HG03039 (cell line): ENCODE results near the gene FCHSD2.
"Not testable (repeated sequence)": the region's sequence is repeated elsewhere in the genome, so short reads cannot be mapped to it uniquely, and the experiment has no call there.

Source experiments
- ATAC-seq: cut with Tn5 transposase; IDR thresholded peaks from one replicate; pipeline ENCODE4 v1.9.1; 2021; ENCODE audit warnings: mild to moderate bottlenecking, moderate library complexity; ENCODE audit not compliant: unreplicated experiment

Gene FCHSD2

GRCh38 chr11:73126804-73127480, 15.2 kb downstream of the FCHSD2 start:
- ATAC-seq = no peak

DNA sequence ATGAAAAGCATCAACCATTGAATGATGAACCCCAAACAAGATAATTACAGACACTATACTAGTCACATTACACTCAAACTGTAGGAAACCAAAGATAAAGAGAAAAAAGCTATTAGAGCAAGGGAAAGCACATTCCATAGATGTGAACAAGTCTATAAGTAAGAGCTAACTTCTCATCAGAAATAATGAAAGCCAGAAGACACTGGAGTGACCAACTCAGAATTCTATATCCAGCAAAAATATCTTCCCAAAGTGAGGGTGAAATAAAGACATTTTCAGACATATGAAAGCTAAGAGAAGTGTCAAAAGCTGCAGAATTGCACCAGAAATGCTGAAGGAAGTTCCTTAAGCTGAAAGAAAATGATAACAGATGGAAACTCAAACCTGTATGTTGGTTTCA, 17.3 kb downstream of the FCHSD2 start:
- ATAC-seq = no peak

- not testable (repeated sequence) for ATAC-seq
Measured at GRCh38 chr11:73123892-73124291, 18.2 kb downstream of the FCHSD2 start.

DNA sequence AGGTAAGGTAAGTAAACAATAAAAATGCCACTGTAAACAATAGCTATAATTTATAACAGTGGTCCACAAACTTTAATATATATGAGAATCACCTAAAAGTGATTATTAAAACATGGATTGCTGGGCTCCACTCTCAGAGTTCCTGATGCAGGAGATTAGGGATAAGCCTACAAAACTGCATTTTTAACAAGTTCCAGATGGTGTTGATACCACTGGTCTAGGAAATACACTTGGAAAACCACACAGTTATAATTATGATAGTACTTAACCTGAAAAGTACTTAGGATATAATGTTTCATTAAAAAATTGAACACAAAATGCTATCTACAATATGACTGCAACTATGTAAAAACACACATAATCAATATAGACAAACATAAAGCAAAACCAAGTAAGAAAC, 20.4 kb downstream of the FCHSD2 start:
- no peak for ATAC-seq

GRCh38 chr11:73117071-73117470, 25.0 kb downstream of the FCHSD2 start:
- ATAC-seq = no peak

DNA sequence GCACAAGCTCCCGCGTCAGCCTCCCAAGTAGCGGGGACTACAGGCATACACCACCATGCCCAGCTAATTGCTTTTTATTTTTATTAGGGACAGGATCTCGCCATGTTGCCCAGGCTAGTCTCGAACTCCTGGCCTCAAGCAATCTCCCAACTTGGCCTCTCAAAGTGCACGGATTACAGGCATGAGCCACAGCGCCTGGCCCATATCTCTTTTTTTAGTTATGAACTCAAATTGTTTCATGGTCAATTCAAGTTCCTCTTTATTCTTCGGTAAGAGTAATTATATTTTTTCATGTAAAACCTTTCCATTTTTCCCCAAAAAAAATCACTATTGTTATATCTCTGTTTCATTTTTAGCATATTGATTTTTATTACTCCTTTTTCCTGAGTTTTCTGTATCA, 25.5 kb downstream of the FCHSD2 start:
- no peak for ATAC-seq

DNA sequence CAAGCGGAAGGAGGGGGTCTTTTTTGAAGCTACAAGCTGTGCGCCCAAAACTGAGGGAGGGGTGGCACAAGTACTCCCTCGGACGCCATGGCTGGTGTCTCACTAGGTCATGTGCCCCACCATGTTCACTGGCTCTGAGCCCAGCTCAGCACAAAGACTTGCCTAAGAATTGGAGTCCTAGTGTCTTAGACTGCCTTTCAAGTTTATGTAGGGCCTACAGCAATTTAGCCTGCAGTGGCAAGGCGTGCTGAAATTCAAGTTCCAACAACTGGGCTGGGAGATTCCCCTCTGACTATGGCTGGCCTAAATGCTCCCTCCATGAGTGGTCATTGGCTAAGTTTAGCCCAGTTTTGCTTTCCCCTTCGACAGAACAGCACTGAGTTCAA, 27.3 kb downstream of the FCHSD2 start:
- ATAC-seq = no peak

DNA sequence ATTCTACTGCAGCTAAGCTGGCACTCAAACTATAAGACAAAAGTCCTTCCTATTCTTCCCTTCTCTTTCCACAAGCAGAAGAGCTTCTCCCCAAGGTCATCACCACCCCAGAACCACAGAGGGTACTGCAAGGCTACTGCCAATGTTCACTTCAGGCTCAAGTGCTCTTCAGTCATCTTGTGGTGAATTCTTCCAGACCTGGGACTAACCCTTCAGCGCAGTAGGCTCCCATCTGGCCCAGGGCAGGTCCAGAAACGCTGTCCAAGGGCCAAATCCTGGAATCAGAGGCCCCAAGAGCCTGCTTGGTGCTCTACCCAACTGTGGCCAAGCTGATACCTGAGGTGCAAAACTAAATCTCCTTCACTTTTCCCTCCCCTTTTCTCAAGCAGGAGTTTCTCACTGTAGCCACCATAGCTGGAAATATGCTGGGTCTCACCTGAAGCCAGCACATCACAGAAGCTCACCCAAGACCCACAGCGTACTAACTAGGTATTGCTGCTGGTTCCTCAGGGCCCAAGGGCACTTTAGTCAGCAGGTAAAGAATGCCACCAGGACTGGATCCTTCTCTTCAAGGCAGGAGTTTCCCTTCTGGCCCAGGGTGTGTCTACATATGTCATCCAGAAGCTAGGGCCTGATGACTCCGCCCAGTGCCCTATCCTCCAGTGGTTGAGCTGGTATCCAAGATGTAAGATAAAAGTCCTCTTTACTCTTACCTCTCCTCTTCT, 27.8 kb downstream of the FCHSD2 start:
- no peak for ATAC-seq

DNA sequence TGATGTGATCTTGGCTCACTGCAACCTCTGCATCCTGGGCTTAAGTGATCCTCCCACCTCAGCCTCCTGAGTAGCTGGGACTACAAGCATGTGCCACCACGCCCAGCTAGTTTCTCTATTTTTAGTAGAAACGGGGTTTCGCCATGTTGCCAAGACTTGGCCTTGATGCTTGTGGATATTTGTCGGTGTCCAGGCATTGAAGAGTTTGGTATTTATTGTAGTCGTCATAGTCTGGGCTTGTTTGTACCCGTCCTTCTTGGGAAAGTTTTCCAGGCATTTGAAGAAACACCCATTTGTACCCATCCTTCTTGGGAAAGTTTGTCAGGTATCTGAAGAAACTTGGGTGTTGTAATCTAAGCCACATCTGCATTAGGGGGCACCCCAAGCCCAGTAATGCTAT, 28.7 kb downstream of the FCHSD2 start:
- no peak for ATAC-seq

- ATAC-seq = no peak
Measured at GRCh38 chr11:73107597-73107996, 34.5 kb downstream of the FCHSD2 start.

GRCh38 chr11:73106347-73106746, 35.8 kb downstream of the FCHSD2 start:
- no peak for ATAC-seq

GRCh38 chr11:73100578-73100977, 41.5 kb downstream of the FCHSD2 start:
- ATAC-seq = no peak

- no peak for ATAC-seq
Measured at GRCh38 chr11:73099512-73100266, 42.4 kb downstream of the FCHSD2 start.

- no peak for ATAC-seq
Measured at GRCh38 chr11:73095613-73096012, 46.5 kb downstream of the FCHSD2 start.

DNA sequence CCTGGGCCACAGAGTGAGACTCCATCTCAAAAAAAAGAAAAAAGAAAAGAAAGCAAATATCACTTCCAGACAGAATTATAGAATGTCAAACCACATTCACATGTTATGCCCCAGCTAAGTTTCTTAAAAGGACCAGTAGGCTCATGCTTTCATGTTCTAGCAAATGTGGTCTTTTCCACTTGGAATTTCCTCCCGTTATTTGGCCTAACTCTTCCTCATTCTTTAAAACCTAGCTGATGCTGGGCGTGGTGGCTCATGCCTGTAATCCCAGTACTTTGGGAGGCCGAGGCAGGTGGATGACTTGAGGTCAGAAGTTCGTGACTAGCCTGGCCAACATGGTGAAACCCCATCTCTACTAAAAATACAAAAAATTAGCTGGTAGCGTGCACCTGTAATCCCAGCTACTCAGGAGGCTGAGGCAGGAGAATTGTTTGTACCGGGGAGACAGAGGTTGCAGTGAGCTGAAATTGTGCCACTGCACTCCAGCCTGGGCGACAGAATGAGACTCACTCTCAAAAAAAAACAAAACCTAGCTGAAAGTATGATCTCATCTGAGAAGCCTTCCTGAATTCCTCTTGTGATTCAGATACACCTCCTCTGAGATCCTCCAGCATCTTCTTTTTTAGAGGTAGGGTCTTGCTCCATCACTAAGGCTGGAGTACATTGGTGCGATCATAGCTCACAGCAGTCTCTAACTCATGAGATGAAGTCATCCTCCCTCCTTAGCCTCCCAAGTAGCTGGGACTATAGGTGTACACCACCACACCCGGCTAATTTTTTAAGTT, 50.4 kb downstream of the FCHSD2 start:
- ATAC-seq = no peak

DNA sequence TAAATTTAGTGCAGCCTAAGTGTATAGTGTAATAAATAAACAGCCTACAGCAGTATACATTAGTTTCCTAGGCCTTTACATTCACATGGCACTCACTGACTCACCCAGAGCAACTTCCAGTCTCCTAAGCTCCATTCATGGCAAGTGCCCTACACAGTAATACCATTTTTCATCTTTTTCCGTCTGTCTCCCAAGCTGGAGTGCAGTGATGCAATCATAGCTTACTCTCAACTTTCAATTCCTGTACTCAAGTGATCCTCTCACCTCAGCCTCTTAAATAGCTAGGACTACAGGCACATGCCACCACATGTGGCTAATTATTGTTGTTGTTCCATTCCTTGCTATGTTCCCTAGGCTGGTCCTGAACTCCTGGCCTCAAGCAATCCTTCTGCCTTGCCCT, 54.4 kb downstream of the FCHSD2 start:
- no peak for ATAC-seq

DNA sequence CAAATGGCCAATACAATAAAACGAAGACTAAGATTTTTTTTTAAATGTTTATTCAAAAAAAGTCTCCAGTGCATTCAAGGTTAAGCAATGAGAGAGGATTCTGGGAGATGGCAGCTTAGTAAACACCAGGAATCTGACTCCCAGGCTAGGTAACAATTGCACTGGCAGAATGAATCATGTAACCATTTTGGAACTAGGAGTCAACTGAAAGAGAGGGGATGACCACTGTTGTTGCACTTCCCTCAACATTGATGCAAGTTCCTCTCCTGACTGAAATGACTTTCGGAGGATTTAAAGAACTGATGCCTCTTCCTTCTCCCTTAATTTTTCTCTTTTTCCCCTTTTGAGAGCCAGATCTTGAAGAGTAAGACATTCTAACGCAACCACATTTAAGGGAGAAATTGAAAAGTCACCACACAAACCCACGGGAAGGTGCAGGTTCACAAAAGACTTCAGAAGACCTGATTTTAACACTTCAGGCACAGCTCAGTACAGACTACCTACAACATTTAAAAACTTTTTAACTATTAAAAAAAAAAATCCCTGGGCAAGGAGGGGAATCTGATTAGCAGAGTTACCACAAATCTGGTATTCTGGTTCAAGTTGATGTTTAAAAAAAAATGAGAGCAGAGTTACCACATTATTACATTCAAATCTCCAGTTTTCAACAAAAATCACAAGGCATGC, 56.8 kb downstream of the FCHSD2 start:
- ATAC-seq = no peak

DNA sequence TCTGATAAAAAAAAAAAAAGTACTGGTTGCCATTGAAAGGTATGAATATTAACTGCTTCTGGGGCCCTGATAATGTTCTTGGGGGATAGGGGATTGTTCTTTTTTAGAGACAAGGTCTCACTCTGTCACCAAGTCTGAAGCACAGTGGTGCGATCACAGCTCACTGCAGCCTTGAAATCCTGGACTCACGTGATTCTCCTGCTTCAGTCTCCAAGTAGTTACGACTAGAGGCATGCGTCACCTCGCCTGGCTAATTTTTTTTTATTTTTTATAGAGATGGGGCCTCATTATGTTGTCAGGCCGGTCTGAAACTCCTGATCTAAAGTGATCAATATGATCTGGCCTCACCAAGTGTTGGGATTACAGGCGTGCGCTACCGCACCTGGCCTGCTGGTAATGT, 63.5 kb downstream of the FCHSD2 start:
- no peak for ATAC-seq

DNA sequence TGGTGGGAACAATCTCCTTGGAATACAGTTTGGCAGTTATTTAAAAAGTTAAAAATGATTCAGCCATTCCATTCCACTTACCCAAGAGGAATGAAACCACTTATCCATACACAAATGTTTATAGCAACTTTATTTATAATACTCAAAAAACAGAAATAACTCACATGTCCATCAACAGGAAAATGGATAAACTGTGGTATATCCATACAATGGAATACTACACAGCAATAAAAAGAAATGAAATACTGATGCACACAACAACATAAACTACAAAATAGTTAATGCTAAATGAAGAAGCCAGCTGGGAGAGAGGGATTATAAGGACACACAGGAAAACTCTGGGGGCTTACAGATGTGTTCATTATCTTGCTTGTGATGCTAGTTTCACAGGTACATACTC, 64.7 kb downstream of the FCHSD2 start:
- ATAC-seq = no peak

- ATAC-seq = no peak
Measured at GRCh38 chr11:73074319-73074718, 67.8 kb downstream of the FCHSD2 start.
